Activated effector memory CD4-positive, alpha-beta T cell treated with Interleukin-2 at 50 U/mL for 16 hours (primary cell): ENCODE data around the gene ERGIC1.
A peak's percentile ranks its signal among the peaks of the same experiment; 100 is the strongest.

Experiments used
- DNase-seq: peaks from one replicate; pipeline ENCODE4 v3.0.0-alpha.2; 2020

Gene ERGIC1

GRCh38 chr5:172904312-172904642 is 70.2 kb downstream of the ERGIC1 start:
- DNase-seq, result no peak

- DNase-seq, result no peak
Measured at GRCh38 chr5:172904643-172905345, 70.7 kb downstream of the ERGIC1 start.

- DNase-seq, result no peak
Measured at GRCh38 chr5:172905346-172906140, 71.5 kb downstream of the ERGIC1 start.

- DNase-seq, result no peak
Measured at GRCh38 chr5:172906436-172906835, 72.4 kb downstream of the ERGIC1 start.

GRCh38 chr5:172906888-172907287 is 72.8 kb downstream of the ERGIC1 start:
- DNase-seq, result no peak

GRCh38 chr5:172907657-172908056 is 73.6 kb downstream of the ERGIC1 start:
- DNase-seq, result no peak

GRCh38 chr5:172908662-172909061 is 74.6 kb downstream of the ERGIC1 start:
- DNase-seq, result no peak

- DNase-seq, result no peak
Measured at GRCh38 chr5:172909931-172910502, 76.0 kb downstream of the ERGIC1 start.

- DNase-seq, result peak; percentile 3
Measured at GRCh38 chr5:172910828-172911627, 77.0 kb downstream of the ERGIC1 start.

- DNase-seq, result no peak
Measured at GRCh38 chr5:172911628-172911880, 77.5 kb downstream of the ERGIC1 start.

- DNase-seq, result no peak
Measured at GRCh38 chr5:172911976-172912375, 77.9 kb downstream of the ERGIC1 start.

- no peak for DNase-seq
Measured at GRCh38 chr5:172913117-172913850, 79.2 kb downstream of the ERGIC1 start.

- DNase-seq, result no peak
Measured at GRCh38 chr5:172915514-172915913, 81.5 kb downstream of the ERGIC1 start.

- no peak for DNase-seq
Measured at GRCh38 chr5:172918421-172919371, 84.6 kb downstream of the ERGIC1 start.

- no peak for DNase-seq
Measured at GRCh38 chr5:172919525-172920446, 85.7 kb downstream of the ERGIC1 start.

- no peak for DNase-seq
Measured at GRCh38 chr5:172920447-172920849, 86.4 kb downstream of the ERGIC1 start.

GRCh38 chr5:172920995-172921394 is 86.9 kb downstream of the ERGIC1 start:
- DNase-seq, result no peak

GRCh38 chr5:172921906-172922305 is 87.9 kb downstream of the ERGIC1 start:
- no peak for DNase-seq

- no peak for DNase-seq
Measured at GRCh38 chr5:172923539-172923938, 89.5 kb downstream of the ERGIC1 start.

GRCh38 chr5:172925336-172925948 is 91.4 kb downstream of the ERGIC1 start:
- no peak for DNase-seq
